HG03457 (cell line): ENCODE measurements around the gene PRKACG.
A peak's percentile ranks its signal among the peaks of the same experiment; 100 is the strongest.

Source experiments
- ATAC-seq: cut with Tn5 transposase; IDR thresholded peaks from one replicate; pipeline ENCODE4 v1.9.1; 2021; ENCODE audit warnings: moderate number of reproducible peaks; ENCODE audit not compliant: unreplicated experiment

PRKACG gene

DNA sequence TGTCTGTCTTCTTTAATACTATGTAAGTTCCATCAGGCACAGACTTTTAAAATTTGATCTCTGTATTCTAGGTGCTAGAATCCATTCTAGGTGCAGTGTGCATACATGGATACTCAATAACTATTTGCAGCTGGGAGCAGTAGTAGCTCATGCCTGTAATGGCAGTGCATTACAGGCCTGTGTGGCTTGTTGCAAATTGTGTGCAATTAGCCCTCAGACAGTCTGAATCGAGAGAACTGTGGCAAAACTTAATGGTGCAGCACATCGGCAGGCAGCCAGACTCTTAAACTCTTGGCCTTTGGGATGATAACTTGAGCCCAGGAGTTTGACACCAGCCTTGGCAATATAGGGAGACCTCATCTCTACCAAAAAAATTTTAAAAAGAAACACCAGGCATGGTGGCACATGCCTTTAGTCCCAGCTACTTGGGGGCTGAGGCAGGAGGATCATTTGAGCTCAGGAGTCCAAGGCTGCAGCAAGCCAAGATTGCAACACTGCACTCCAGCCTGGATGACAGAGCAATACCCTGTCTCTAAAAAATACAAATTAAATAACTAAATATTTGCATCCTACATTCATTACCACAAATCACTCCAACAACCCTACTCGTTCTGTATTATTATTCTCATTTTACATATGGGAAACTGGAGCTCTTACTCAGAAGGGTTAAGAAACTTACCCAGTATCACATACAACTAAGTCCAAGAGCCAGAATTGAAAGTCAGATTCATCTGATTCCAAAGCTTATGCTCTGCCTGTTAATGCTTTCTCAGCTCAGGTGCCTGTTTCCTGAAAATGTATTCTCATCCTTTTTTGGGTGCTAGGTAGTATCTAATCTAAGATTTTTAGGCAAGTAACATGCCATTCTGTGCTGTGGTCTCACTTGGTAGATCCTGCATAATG lies 30.1 kb downstream of the PRKACG start:
- ATAC-seq: no peak

DNA sequence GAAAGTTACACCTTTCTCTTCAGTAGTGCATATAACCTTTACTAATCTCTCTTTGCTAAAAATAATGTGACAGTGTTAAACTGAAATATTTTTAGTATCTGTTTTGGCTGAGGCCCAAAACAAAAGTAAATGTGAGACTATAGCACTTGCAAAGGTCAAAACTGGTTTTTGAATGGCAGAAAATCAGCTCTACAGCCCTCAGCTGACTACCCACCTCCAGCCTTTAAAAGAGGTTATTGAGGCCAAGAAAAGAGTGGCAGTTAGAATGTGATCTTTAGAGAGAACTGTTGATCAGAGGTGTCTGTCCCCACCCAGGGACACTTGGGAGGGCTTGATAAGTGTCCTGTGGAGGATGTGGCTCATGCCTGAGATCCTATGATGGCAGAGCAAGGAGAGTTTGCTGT lies 30.9 kb downstream of the PRKACG start:
- no peak for ATAC-seq

DNA sequence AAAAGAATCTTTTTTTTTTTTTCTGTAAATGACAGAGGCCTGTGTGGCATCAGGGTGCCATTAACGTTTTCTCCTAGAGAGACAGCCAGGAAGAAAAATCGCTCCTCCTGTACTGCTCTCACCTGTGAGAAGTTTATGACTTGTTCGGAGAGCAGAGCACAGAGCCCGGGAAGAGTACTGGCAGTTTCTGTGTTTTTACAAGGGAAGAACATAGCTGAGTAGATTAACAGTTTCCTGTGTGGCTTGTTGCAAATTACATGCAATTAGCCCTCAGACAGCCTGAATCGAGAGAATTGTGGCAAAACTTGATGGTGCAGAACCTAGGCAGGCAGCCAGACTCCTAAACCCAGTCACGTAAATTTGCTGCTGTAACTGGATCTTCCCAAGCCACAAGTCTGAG lies 32.1 kb downstream of the PRKACG start:
- peak; percentile 37 for ATAC-seq

DNA sequence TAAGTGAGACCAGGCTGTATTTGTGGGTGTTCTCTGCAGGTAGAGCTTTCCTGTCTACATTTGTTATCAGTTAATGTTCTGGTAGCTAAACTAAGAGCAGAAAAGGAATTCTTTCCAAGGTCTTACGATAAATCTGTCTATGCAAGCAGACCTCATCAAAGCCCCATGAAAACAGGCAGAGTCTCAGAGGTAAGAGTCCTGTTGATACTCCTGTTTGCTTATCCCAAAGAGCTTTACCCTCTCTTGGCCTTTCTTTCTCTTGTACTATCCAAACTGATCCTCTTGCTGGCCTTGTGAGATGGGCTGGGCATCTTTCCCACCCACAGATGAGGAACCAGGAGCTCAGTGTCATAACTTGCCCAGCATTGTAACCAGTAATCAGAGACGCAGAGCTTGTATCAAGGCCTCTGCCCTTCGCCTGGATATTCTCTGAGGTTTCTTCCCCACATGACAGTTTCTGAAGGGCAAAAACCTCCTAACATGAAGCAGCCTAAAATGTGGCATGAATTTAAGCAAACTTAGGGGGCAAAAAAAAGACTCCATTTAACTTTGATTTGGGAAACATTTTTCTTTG lies 33.5 kb downstream of the PRKACG start:
- no peak for ATAC-seq

DNA sequence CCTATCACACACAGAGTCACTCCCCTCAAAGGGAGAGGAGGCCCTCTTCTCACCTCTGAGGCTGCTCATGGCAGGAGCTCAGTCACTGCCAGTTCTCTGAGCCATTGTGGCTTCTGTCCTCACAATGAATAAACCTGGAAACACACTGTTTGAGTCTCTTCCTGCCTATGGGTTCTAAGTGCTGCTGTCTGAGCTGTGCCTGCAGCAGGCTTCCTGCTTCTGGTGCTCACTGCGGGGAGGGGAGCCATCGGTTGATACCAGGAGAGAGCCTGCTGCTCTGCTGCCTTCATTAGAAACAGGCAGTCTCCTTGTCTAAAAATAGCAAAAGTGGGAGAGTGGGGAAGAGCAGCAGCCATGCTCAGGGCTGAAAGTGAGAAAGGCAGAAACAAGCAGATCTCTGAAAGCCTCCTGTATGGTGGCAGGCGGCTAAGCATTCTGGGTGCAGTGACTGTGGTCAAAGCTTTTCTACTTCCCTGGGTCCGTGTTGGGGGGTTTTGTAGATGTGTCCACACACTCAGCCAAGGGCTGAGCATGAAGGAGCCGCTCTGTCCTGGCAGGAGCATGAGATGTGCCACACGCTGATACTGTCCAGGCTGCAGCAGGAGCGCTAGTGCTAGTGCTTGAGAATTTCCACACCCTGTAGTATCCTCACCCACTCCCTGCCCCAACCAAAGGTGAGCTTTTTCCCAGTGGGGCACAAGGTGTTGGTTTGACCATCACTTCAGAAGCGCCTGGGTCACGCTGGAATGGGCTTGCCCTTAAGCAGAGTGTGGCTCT lies 34.2 kb downstream of the PRKACG start:
- no peak for ATAC-seq

DNA sequence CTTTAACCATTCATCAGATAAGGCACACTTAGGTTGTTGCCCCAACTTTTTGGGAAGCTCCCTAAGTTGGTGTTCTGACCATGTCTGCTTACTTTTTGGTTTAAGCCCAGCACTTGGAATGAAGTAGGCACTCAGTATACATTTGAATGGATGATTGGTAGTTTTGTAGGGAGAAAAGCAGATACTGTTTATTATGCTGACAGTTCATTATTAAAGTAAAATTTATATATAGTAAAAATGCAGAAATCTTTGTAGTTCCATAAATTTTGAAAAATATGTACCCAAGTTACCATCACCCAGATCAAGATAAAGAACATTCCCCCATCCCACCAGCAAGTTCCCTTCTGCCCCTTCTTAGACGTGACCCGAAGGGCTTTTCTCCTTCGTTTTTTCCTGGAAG lies 35.4 kb downstream of the PRKACG start:
- ATAC-seq: no peak

DNA sequence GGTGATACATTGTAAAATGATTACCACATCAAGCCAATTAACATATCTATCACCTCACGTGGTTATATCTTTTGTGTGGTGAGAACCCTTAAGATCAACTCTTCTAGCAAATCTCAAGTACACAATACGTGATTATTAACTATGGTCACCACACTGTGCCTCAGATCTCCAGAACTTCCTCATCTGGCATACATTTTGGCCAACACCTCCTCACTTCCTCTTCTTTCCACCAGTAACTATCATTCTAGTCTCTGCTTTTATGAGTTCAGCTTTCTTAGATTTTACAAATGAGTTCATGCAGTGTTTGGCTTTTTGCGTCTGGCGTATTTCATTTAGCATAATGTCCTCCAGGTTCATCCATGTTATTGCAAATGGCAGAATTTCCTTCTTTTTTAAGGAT lies 35.8 kb downstream of the PRKACG start:
- ATAC-seq: no peak

DNA sequence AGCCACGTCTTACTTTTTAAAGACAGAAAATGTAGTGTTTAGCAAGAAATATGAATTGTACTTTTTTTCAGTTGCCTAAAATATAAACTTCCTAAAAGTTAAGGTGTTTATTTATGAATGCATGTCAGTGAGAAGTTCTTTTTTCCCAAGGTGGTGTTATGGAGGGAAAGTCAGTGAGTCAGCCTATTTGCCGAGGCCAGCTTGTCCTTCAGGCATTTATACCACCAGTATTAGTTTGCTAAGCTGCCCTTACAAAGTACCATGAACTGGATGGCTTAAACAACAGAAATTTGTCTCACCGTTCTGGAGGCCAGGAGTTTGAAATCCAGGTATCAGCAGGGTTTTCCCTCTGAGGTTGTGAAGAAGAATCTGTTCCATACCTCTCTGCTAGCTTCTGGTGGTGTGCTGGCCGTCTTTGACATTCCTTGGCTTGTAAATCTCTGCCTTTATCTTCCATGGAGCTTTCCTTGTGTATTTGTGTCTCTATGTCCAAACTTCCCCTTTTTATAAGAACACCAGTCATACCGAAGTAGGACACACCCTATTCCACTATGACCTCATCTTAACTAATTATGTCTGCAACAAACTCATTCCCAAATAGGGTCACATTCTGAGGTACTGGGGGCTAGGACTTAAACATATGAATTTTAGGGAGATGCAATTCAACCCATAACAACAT lies 38.4 kb downstream of the PRKACG start:
- no peak for ATAC-seq

DNA sequence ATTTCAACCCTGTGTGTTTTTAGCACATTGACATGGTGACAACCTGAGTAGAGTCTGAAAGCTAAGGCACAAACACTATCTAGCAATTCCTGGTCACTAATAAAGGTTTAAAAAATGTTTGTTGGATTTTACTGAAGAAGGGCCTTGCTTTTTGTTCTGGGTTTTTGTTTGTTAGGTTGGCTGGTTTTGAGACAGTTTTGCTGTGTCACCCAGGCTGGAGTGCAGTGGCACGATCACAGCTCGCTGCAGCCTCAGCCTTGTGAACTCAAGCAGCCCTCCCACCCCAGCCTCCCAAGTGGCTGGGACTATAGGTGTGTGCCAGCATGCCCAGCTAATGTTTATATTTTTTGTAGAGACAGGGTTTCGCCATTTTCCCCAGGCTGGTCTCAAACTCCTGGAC lies 39.0 kb downstream of the PRKACG start:
- no peak for ATAC-seq

DNA sequence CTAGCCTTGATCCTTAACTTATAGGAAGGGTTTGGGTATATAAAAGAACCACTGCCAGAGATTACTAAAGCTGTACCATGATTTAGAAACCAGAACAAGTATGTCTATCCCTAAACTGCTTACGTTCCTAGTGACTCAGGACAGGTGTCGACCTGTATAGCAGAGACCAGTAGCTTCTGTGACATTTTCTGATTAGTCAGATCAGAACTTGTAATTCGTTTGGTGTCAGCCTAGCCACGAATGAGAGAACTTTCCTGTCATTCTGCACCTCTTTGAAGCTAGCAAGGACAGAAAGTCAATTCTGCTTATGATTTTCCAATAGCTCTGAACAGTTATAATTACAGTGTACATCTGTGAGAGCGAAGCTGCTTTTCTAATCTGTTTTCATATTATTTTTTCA lies 39.5 kb downstream of the PRKACG start:
- peak; percentile 69 for ATAC-seq

DNA sequence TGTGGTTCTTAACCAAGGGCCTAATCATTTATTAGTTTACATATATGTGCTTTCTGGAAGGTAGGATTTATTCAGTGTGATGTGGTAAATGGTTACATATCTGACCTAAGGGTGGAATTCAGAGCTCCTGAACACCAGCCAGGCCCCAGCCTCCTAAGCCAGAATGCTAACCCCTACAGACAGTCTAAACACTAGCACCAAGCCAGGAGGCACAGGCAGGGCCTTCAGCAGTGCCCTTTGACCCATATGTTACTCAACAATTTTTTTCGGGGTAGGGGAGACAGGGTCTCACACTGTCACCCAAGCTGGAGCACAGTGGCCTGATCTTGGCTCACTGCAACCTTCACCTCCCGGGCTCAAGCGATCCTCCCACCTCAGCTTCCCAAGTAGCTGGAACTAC lies 40.3 kb downstream of the PRKACG start:
- ATAC-seq: no peak

DNA sequence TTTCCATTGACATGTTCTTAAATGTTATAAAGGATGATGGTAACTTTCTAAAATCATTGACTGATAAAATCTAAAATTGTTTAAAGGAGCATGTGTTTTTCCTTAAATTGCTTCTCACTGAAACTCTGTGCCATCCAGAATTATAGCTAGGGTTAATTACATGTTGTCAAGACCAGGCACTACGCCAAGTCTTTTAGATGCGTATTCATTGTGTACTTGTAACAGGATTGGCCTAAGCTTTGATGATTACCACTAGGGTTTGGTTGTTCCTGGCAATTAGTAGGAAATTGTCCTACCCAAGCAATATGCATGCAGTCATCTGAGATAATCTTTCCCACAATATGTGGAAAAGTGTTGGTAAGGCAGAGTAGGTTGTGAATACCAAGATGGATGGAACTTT lies 43.8 kb downstream of the PRKACG start:
- ATAC-seq: no peak

DNA sequence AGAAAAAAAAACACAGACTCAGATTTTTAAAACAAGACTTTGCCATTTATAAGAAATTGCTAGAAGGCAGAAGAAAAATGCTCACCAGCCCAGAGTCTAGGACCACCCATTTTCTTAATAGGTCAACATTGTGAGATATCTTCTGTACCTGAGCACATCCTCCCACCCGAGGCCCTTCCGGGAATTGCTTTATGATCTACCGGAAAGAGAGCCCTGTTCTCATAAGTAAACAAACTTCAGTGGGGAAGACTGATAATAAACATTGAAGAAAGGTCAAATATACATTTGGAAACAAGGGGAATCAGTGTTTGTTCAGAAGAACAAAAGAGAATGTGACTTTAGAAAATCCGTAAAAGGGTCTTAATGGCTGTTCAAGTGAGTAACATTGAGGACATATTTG lies 44.4 kb downstream of the PRKACG start:
- no peak for ATAC-seq

DNA sequence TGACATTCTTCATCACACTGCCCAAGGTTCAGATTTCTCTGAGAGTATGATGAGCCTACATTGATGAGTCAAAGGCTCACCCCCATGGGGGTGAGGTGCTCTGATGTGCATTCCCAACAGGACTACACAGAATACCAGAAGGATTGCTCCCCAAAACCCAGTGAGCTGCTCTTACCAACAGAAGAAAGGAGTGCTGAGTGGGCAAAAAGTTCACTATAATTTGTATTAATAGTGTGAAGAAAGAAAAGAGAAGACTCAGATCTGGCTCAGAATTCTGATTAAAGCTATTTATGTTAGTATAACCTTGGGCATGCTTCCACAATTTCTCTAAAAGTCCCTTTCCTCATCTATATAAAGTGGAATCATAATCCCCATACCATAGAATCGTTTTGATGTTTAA lies 46.1 kb downstream of the PRKACG start:
- no peak for ATAC-seq

DNA sequence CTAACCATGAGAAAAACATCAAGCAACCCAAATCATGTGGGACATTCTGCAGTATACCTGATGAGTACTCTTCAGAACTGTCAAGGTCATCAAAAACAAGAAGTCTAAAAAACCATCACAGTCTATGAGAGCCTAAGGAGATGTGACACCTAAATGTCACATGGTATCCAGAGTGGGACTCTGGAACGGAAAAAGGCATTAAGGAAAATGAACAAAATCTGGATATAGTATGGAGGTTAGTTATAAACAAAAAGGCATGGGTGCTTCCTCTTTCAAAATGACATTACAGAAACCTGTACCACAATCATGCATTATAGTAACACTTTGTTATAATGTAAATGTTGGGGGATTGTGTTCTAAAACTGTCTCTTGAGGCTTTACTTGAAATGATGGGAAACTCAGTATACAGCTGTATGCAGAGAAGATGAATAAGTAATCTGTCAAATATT lies 47.4 kb downstream of the PRKACG start:
- peak; percentile 72 for ATAC-seq

DNA sequence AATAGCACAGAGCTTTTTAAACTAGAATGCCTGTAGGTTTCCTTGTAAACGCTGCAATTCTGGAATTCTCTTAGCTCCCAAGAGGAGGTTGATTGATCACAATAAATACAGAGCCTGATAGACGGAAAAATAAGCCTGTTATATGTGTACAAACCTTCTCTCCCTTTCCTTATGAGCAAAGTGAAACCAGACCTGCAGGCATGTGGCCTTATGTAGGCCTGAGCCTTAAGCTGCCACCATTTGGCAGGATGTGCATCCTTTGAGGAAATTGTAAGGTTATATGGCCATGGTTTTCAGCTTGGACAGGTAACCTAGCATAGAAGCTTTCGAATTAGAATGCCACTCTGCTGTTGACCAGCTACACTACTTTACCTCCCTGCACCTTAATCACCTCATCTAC lies 49.1 kb downstream of the PRKACG start:
- ATAC-seq: no peak

DNA sequence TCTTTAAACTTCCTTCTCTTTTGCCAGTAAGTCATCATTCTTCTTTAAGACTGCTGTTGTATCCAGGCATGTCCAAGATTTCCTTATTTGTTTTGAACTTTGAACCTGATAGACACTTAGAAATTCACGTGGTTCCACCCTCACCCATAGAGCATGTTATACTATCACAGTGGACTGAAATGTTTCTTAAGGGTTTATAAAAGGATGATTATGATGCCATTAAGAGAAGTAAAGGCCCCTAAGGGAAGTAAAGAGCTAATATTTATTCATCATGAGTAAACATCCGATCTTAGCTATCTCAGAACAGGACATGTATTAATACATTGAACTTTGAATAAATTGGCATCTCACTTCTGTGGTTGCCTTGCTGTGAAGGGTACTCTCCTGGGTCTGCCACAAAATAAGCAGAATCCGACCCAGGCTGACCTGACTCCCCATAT lies 49.8 kb downstream of the PRKACG start:
- no peak for ATAC-seq

DNA sequence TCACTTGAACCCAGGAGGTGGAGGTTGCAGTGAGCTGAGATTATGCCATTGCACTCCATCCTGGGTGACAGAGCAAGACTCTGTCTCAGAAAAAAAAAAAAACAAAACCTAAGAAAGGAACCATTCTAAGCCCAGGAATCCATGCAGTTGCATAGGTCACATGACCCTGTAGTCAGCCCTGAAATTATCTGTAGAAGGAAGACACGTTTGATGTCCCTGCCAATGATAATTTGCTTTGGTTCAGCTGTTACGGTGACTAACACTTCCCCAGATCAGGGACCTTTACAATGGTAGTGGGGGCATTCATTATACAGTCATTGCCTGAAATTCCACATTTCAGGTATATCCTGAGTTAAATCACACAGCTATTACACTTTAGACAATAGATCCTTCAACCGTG lies 50.5 kb downstream of the PRKACG start:
- no peak for ATAC-seq
